ENCODE measurements around the gene CACNA2D4. TPM values are rescaled to one million over a fixed set of nuclear protein-coding genes. Genes with fewer than 3 reads are reported as not detected.

CACNA2D4 gene
- total and polyA plus RNA-seq, 8 donors = 1.5 to 6.5 (median 1.9) TPM

DNA sequence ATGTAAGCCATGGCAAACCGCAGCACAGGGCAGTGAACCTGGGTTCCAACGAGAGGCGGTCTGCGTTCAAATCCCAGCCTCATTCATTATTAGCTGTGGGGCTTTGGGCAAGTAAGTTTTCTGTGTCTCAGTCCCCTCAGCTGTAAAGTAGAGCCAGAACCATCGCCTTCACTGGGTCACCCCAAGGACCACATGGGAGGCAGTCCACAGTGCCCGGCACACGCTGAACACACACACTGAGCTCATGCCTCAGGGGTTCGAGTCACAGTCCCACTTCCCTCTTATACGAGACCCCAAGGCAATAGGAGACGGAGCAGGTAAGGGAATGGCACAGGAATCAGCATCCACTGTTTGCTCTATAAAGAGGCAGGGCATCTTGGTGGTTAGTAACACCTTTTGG is 79.0 kb downstream of the CACNA2D4 start:
- H3K4me3 ChIP-seq = no peak overlapping the region
- TF ChIP-seq, protein P1, sequence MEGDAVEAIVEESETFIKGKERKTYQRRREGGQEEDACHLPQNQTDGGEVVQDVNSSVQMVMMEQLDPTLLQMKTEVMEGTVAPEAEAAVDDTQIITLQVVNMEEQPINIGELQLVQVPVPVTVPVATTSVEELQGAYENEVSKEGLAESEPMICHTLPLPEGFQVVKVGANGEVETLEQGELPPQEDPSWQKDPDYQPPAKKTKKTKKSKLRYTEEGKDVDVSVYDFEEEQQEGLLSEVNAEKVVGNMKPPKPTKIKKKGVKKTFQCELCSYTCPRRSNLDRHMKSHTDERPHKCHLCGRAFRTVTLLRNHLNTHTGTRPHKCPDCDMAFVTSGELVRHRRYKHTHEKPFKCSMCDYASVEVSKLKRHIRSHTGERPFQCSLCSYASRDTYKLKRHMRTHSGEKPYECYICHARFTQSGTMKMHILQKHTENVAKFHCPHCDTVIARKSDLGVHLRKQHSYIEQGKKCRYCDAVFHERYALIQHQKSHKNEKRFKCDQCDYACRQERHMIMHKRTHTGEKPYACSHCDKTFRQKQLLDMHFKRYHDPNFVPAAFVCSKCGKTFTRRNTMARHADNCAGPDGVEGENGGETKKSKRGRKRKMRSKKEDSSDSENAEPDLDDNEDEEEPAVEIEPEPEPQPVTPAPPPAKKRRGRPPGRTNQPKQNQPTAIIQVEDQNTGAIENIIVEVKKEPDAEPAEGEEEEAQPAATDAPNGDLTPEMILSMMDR (IDR thresholded peaks at IDR 0.05) = no peak
- H3K27me3 ChIP-seq = peaks cover 0 to 54% of the 10 kb centered on the region in 2 donors
- intact Hi-C loops (cut with DNase I) = no loop called here
- H3K9me3 ChIP-seq = no peaks in the 10 kb centered on the region
- no peaks in the 10 kb centered on the region for H3K36me3 ChIP-seq
- H3K27ac ChIP-seq = no peak overlapping the region
- DNase-seq (peak in 2 of 4 donors; percentile 15 to 41), ATAC-seq (no peak)
- no peaks in the 10 kb centered on the region for H3K4me1 ChIP-seq

DNA sequence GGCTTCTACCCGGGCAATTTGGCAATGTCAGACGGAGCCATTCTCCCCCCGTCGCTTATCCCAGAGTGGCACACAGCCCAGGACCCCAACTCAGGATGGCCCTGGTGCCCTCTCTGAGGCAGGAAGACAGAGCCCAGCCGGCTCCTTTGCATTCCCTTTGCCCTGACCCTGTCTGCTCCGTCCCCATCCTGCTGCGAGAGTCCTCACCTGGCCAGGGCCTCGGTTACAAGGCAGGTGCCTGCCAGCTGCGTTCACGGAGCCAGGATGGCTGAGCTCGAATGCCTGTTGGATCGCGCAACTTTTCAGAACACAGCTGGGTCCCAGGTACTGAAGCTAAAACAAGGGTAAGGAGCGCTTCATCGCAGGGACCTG is 79.5 kb downstream of the CACNA2D4 start:
- H3K27ac ChIP-seq = no peak overlapping the region
- TF ChIP-seq, protein P1 (IDR thresholded peaks at IDR 0.05) = no peak
- no peaks in the 10 kb centered on the region for H3K9me3 ChIP-seq
- intact Hi-C loops (cut with DNase I) = no loop called here
- no peak overlapping the region for H3K4me3 ChIP-seq
- peaks cover 0 to 55% of the 10 kb centered on the region in 2 donors for H3K27me3 ChIP-seq
- peak in 1 of 4 donors; percentile 39 for DNase-seq
- ATAC-seq = no peak
- no peaks in the 10 kb centered on the region for H3K36me3 ChIP-seq
- H3K4me1 ChIP-seq = no peaks in the 10 kb centered on the region

DNA sequence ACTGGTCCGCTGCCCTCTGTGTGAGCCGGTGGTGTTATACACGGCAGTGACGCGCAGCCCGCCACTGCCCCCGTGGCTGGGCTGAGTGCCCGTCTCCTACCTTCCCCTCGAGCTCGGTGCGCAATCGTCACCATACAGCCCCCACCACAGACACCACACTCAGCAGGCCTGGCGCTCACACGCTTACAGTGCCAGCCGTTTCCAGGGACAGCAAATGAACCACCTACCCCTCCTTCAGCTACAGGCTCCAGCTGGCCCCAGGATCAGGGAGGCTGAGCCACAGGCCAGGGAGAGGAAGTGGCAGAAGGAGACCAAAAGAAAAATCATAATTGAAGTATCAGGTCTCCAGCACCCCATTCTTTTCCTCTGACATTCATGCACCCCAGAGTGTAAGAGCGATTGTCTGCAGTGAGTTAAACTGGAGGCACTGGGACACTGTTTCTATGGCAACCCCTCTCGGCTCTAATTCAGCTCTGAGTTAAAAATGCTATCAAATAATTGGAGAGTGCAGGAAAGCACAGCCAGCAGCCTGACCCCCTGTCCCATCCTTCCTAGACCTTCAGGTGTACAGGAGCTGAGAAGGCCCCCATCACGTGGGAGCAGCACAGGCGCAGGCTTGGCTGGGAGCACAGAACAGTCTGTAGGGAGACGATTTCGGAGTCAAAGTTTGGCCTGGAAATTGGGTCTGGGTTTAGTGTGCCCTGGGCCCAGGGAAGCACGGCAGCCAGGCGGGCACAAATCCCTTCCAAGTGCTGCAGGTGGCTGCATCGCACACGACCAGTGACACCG is 80.1 kb downstream of the CACNA2D4 start:
- ATAC-seq (no peak), DNase-seq (peak in 1 of 4 donors; percentile 45)
- H3K9me3 ChIP-seq = no peaks in the 10 kb centered on the region
- H3K27me3 ChIP-seq = peaks cover 0 to 56% of the 10 kb centered on the region in 2 donors
- no peak overlapping the region for H3K4me3 ChIP-seq
- H3K4me1 ChIP-seq = no peaks in the 10 kb centered on the region
- intact Hi-C loops (cut with DNase I) = no loop called here
- TF ChIP-seq, protein P1 (IDR thresholded peaks at IDR 0.05) = no peak
- no peak overlapping the region for H3K27ac ChIP-seq
- no peaks in the 10 kb centered on the region for H3K36me3 ChIP-seq

DNA sequence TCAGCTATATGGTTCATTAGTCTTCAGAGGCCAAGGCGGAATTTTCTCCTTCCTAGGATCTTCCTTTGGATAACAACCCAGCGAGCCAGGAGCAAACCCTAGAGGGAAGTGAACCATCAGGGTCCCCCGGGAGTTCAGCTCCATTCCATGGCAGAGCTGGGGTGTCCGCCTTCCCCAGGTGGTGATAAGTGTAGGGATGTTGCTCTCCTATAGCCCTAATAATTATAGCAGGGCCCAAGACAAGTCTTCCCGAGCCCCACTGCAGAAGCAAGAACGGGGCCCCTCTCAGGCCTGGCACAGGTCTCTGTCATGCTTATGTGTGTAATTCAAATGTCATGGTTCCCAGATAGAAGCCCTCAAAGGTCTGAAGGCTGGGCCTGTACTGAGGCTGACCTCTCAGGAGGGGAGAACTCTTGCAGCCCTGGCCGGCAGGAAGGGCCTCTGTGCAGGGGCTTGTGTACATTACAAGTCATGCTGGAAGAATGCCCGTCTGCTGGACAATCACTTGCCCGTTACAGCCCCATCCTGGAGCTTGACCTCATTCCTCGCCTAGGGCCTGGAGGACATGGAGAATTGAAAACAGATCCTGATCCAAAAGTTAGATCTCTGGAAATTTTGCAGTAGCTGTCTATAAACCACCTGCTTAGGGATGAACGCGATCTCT is 80.8 kb downstream of the CACNA2D4 start:
- no peak for ATAC-seq
- Histone ChIP-seq H3K36me3 (no peaks in the 10 kb centered on the region), H3K27ac (no peak overlapping the region), H3K9me3 (no peaks in the 10 kb centered on the region), H3K27me3 (peaks cover 3 to 56% of the 10 kb centered on the region in 2 donors), H3K4me3 (no peak overlapping the region), H3K4me1 (no peaks in the 10 kb centered on the region)
- intact Hi-C loops (cut with DNase I) = no loop called here
- DNase-seq = peak in 1 of 4 donors; percentile 45
- TF ChIP-seq, protein P1 (IDR thresholded peaks at IDR 0.05) = no peak

DNA sequence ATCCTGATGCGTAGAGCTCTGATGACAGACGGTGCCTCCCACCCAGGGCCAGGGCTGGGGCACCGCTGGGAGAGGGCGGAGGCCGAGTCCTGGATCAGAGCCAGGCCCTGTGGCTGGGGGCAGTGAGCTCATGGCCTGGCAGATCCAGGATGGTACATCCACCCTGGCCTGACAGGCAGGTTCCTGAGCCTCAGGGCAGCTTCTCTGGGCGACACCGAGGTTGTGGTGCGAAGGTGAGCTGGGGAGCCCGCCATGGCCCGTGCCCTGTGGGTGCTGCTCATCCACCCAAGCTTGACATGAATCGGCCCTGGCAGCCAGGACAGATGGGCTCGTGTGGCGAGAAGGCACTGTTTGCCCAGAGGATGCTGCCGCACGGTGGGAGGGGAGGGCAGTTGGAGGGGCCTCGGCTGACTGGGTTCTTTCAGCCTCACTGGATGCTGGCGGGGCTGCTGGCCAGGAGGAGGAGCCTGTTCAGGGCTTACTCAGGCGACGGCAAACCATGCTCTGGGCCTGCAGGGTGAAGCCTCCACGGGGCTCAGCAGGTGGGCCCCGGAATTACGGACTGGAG is 81.5 kb downstream of the CACNA2D4 start:
- TF ChIP-seq, protein P1 (IDR thresholded peaks at IDR 0.05) = no peak
- no peak overlapping the region for H3K27ac ChIP-seq
- peak in 1 of 4 donors; percentile 69 for DNase-seq
- peaks cover 9 to 55% of the 10 kb centered on the region in 2 donors for H3K27me3 ChIP-seq
- no peak for ATAC-seq
- no peaks in the 10 kb centered on the region for H3K36me3 ChIP-seq
- intact Hi-C loops (cut with DNase I) = no loop called here
- H3K9me3 ChIP-seq = no peaks in the 10 kb centered on the region
- H3K4me3 ChIP-seq = no peak overlapping the region
- no peaks in the 10 kb centered on the region for H3K4me1 ChIP-seq
